IMR-90 (cell line): ENCODE data around the gene FNDC3A. TPM values are rescaled to one million over a fixed set of nuclear protein-coding genes. Genes with fewer than 3 reads are reported as not detected.

Source experiments
- ATAC-seq: fragments of 200-7000 bp; cut with Tn5 transposase; 2 replicates; pipeline ENCODE4 v1.9.1; 2020; ENCODE audit warnings: low read depth, mild to moderate bottlenecking, moderate library complexity
- BruUV-seq: library from RNA; stranded (reverse); fragments of 400-500 nt; replicated peaks from 2 replicates; lab custom pipeline; 2021; lab: Mats Ljungman, UMichigan
- CTCF ChIA-PET: fragments of 300-600 bp; formaldehyde crosslinking; extraction: SDS; loops from one replicate; lab custom pipeline; 2021; ENCODE audit warnings: antibody characterized with exemption; lab: Yijun Ruan, JAX
- POLR2A ChIA-PET: fragments of 300-600 bp; sonication (Branson Sonifier 250); formaldehyde crosslinking; loops from one replicate; lab custom pipeline; 2022; ENCODE audit warnings: antibody characterized with exemption; ENCODE audit not compliant: unreplicated experiment; lab: Charles Lee
- DNase-seq: peaks from one replicate; pipeline ENCODE4 v3.0.0; 2013
- H2AFZ ChIP-seq: replicated peaks from 2 replicates; pipeline ENCODE3; 2013; ENCODE audit warnings: low read length, mild to moderate bottlenecking; ENCODE audit not compliant: poor library complexity
- H2AK5ac ChIP-seq: 2 replicates; pipeline ENCODE4 v1.6.1; 2013; ENCODE audit warnings: low read depth, low read length, inconsistent platforms
- H2AK9ac ChIP-seq: replicated peaks from 2 replicates; pipeline ENCODE3; 2013; ENCODE audit warnings: mild to moderate bottlenecking, low read depth, low read length, moderate library complexity; ENCODE audit not compliant: poor library complexity
- H2BK120ac ChIP-seq: 2 replicates; pipeline ENCODE4 v1.6.1; 2013; ENCODE audit warnings: low read depth, low read length, inconsistent platforms
- H2BK15ac ChIP-seq: 3 replicates; pipeline ENCODE4 v1.6.1; 2013; ENCODE audit warnings: low read depth, low read length, inconsistent platforms
- H2BK20ac ChIP-seq: 2 replicates; pipeline ENCODE4 v1.6.1; 2013; ENCODE audit warnings: low read depth, mild to moderate bottlenecking, inconsistent platforms, low read length, moderate library complexity
- H2BK5ac ChIP-seq: 2 replicates; pipeline ENCODE4 v1.6.1; 2013; ENCODE audit warnings: mild to moderate bottlenecking, low read depth, low read length, inconsistent platforms; ENCODE audit not compliant: poor library complexity, severe bottlenecking
- H3K14ac ChIP-seq: replicated peaks from 2 replicates; pipeline ENCODE4 v1.6.1; 2013; ENCODE audit warnings: low read depth, low read length, inconsistent platforms
- H3K18ac ChIP-seq: 2 replicates; pipeline ENCODE4 v1.6.1; 2013; ENCODE audit warnings: low read depth, low read length, control low read depth
- H3K23ac ChIP-seq: 2 replicates; pipeline ENCODE4 v1.6.1; 2013; ENCODE audit warnings: low read depth, low read length, inconsistent platforms
- H3K27ac ChIP-seq: 2 replicates; pipeline ENCODE4 v1.5.1; 2013; ENCODE audit warnings: mild to moderate bottlenecking, control low read depth, low read length; ENCODE audit not compliant: insufficient read depth
- H3K27me3 ChIP-seq: 2 replicates; pipeline ENCODE4 v1.6.1; 2013; ENCODE audit warnings: low read length; ENCODE audit not compliant: control insufficient read depth, insufficient read depth
- H3K36me3 ChIP-seq: 2 replicates; pipeline ENCODE4 v1.6.1; 2013; ENCODE audit warnings: low read length, mixed read lengths; ENCODE audit not compliant: control insufficient read depth, insufficient read depth
- H3K4ac ChIP-seq: 2 replicates; pipeline ENCODE4 v1.6.1; 2013; ENCODE audit warnings: low read depth, low read length, inconsistent platforms
- H3K4me1 ChIP-seq: 2 replicates; pipeline ENCODE4 v1.6.1; 2013; ENCODE audit warnings: low read length, mixed read lengths; ENCODE audit not compliant: control insufficient read depth, insufficient read depth
- H3K4me2 ChIP-seq: 2 replicates; pipeline ENCODE4 v1.6.1; 2013; ENCODE audit warnings: low read depth, mild to moderate bottlenecking, control low read depth, low read length, moderate library complexity
- H3K4me3 ChIP-seq: 2 replicates; pipeline ENCODE4 v1.5.1; 2013; ENCODE audit warnings: low read depth, mild to moderate bottlenecking, control low read depth, low read length, moderate library complexity; ENCODE audit not compliant: insufficient read depth
- H3K56ac ChIP-seq: 2 replicates; pipeline ENCODE4 v1.6.1; 2013; ENCODE audit warnings: low read length, inconsistent platforms; ENCODE audit not compliant: insufficient read depth; ENCODE audit errors: extremely low read depth
- H3K79me1 ChIP-seq, 2 experiments: 2 replicates each; pipeline ENCODE4 v1.6.1; 2013; ENCODE audit warnings: low read length in 2 of 2, inconsistent platforms in 1 of 2, low read depth in 1 of 2
- H3K9ac ChIP-seq: 2 replicates; pipeline ENCODE4 v1.6.1; 2013; ENCODE audit warnings: low read depth, low read length, control low read depth
- H3K9me1 ChIP-seq: 2 replicates; pipeline ENCODE4 v1.6.1; 2013; ENCODE audit warnings: low read length, inconsistent platforms; ENCODE audit not compliant: insufficient read depth
- H3K9me3 ChIP-seq: 2 replicates; pipeline ENCODE4 v1.6.1; 2013; ENCODE audit warnings: low read length; ENCODE audit not compliant: control insufficient read depth, insufficient read depth
- H4K20me1 ChIP-seq: 2 replicates; pipeline ENCODE4 v1.6.1; 2013; ENCODE audit warnings: low read length, inconsistent platforms; ENCODE audit not compliant: insufficient read depth
- H4K5ac ChIP-seq: 2 replicates; pipeline ENCODE4 v1.6.1; 2013; ENCODE audit warnings: mild to moderate bottlenecking, low read depth, low read length, control low read depth
- H4K8ac ChIP-seq, 2 experiments: 2 replicates each; pipeline ENCODE4 v1.6.1; 2013; ENCODE audit warnings: low read depth in 2 of 2, low read length in 2 of 2, control low read depth in 1 of 2, inconsistent platforms in 1 of 2
- H4K91ac ChIP-seq: 2 replicates; pipeline ENCODE4 v1.6.1; 2013; ENCODE audit warnings: low read depth, low read length, inconsistent platforms; ENCODE audit not compliant: insufficient read depth
- BHLHE40 ChIP-seq: fragments of 150-350 bp; IDR thresholded peaks from 2 replicates; pipeline ENCODE4 v1.6.1; 2016; ENCODE audit warnings: mild to moderate bottlenecking, low read depth, low read length
- CEBPB ChIP-seq: IDR thresholded peaks from 2 replicates; pipeline ENCODE4 v1.6.1; 2012; ENCODE audit warnings: low read depth, low read length, improper control_type of control experiment
- CHD1 ChIP-seq: IDR thresholded peaks from 2 replicates; pipeline ENCODE4 v1.6.1; 2012; ENCODE audit warnings: low read depth, low read length, improper control_type of control experiment
- ELK1 ChIP-seq: fragments of 150-350 bp; IDR thresholded peaks from 2 replicates; pipeline ENCODE4 v1.6.1; 2016; ENCODE audit warnings: low read depth, mild to moderate bottlenecking, low read length, moderate library complexity, borderline replicate concordance
- FOS ChIP-seq: fragments of 150-350 bp; IDR thresholded peaks from 2 replicates; pipeline ENCODE4 v1.6.1; 2016; ENCODE audit warnings: low read depth, low read length
- MAFK ChIP-seq: IDR thresholded peaks from 2 replicates; pipeline ENCODE4 v1.6.1; 2012; ENCODE audit warnings: low read depth, low read length, improper control_type of control experiment
- MAZ ChIP-seq: IDR thresholded peaks from 2 replicates; pipeline ENCODE4 v1.6.1; 2012; ENCODE audit warnings: low read depth, mild to moderate bottlenecking, low read length, improper control_type of control experiment, moderate library complexity, borderline replicate concordance
- MXI1 ChIP-seq: IDR thresholded peaks from 2 replicates; pipeline ENCODE4 v1.6.1; 2012; ENCODE audit warnings: low read depth, mild to moderate bottlenecking, low read length, moderate library complexity, borderline replicate concordance
- NFE2L2 ChIP-seq: fragments of 150-350 bp; IDR thresholded peaks from 2 replicates; pipeline ENCODE4 v1.6.1; 2016; ENCODE audit warnings: low read depth, mild to moderate bottlenecking, low read length
- POLR2A ChIP-seq: IDR thresholded peaks from 2 replicates; pipeline ENCODE4 v1.6.1; 2012; ENCODE audit warnings: mild to moderate bottlenecking, low read depth, low read length
- RAD21 ChIP-seq: IDR thresholded peaks from 2 replicates; pipeline ENCODE4 v1.6.1; 2012; ENCODE audit warnings: low read length, improper control_type of control experiment
- RCOR1 ChIP-seq: IDR thresholded peaks from 2 replicates; pipeline ENCODE4 v1.6.1; 2012; ENCODE audit warnings: mild to moderate bottlenecking, low read length, improper control_type of control experiment; ENCODE audit not compliant: insufficient replicate concordance
- RFX5 ChIP-seq: IDR thresholded peaks from 2 replicates; pipeline ENCODE4 v1.8.0; 2012; ENCODE audit warnings: low read depth, mild to moderate bottlenecking, low read length, moderate library complexity
- SMC3 ChIP-seq: fragments of 150-350 bp; IDR thresholded peaks from 2 replicates; pipeline ENCODE4 v1.6.1; 2016; ENCODE audit warnings: low read depth, mild to moderate bottlenecking, antibody characterized with exemption, low read length, moderate library complexity
- WGBS, 2 experiments: methylation state at CpG; one replicate each; pipeline versions ENCODE4 v1.1.5 to v1.1.7; 2013; ENCODE audit warnings: missing lambda C conversion rate in 2 of 2; ENCODE audit not compliant: insufficient read length in 1 of 2; ENCODE audit errors: extremely low coverage in 2 of 2; 5-methylcytosine and 5-hydroxymethylcytosine counted together
- dilution Hi-C: fragments of 300-500 bp; cut with HindIII; formaldehyde crosslinking; loops from one replicate; pipeline ENCODE4 v1.14.3; 2018; ENCODE audit warnings: low sequenced_read_pairs; ENCODE audit not compliant: unreplicated experiment
- in situ Hi-C: fragments of 300-500 bp; cut with MboI; formaldehyde crosslinking; loops from 3 replicates; pipeline ENCODE4 v1.14.3; 2019; ENCODE audit warnings: low sequenced_read_pairs, inconsistent platforms, mixed read lengths
- intact Hi-C: fragments of 100-400 bp; cut with micrococcal nuclease; formaldehyde crosslinking; loops from 2 replicates; pipeline ENCODE4 v1.10.0; 2022
- polyA plus RNA-seq, 3 experiments: library from polyadenylated mRNA; depleted of rRNA; stranded (reverse); fragments of >200 nt; gene quantifications; 2 replicates each; pipeline ENCODE4 v1.2.3, GENCODE V29; 2012; ENCODE audit warnings: low replicate concordance in 1 of 3
- total RNA-seq: library from RNA; depleted of rRNA; stranded (reverse); fragments of >200 nt; gene quantifications from 2 replicates; pipeline ENCODE4 v1.2.3, GENCODE V29; 2012
- TF ChIP-seq, protein P1 (sequence below): conservative IDR thresholded peaks from 2 replicates; pipeline ENCODE4 v1.5.1; 2012; ENCODE audit warnings: mild to moderate bottlenecking, low read depth, low read length, improper control_type of control experiment
- TF ChIP-seq, protein P2 (sequence below): fragments of 150-350 bp; IDR thresholded peaks from 2 replicates; pipeline ENCODE4 v1.6.1; 2017; ENCODE audit warnings: mild to moderate bottlenecking, antibody characterized with exemption, low read length, low read depth

Gene FNDC3A
- total and polyA plus RNA-seq, 2 of the 4 experiments (the other 2 are of a cell fraction) = 29.2 to 60.4 TPM

DNA sequence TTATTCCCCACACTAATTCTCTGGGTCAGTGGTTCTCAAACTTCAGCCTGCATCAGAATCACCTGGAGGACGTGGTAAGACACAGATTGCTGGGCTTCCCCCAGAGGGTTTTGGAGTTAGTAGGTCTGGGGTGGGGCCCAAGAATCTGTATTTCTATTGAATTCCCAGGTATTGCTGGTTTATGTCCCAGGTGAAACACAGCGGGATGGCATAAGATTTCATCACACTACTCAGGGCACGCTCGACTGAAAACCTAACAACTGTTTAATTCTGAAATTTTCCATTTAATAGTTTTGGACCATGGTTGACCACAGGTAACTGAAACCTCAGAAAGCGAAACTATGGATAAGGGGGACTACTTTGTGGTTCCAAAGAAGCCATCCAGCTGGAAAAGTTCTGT is 250.9 kb downstream of the FNDC3A start:
- Histone ChIP-seq H3K27ac (no peak overlapping the region), H2BK15ac (no peak overlapping the region), H2AK9ac (no peak overlapping the region), H2AK5ac (no peak overlapping the region), H3K9me3 (peaks cover 9% of the 10 kb centered on the region), H3K9me1 (no peaks in the 10 kb centered on the region), H2BK120ac (no peak overlapping the region), H3K9ac (no peak overlapping the region), H3K14ac (no peak overlapping the region), H3K4me2 (no peak overlapping the region), H2BK5ac (no peak overlapping the region), H4K5ac (no peak overlapping the region), H3K4ac (no peak overlapping the region), H3K4me1 (no peaks in the 10 kb centered on the region), H4K20me1 (no peaks in the 10 kb centered on the region), H2BK20ac (no peak overlapping the region), H4K8ac (no peak overlapping the region), H2AFZ (no peak overlapping the region), H3K79me1 (no peaks in the 10 kb centered on the region), H3K18ac (no peak overlapping the region), H3K23ac (no peak overlapping the region), H3K27me3 (peaks cover 42% of the 10 kb centered on the region), H3K36me3 (no peaks in the 10 kb centered on the region), H3K4me3 (no peak overlapping the region), H4K91ac (no peak overlapping the region), H3K56ac (no peak overlapping the region)
- ATAC-seq (no peak), DNase-seq (no peak)
- WGBS, 2 experiments = no CpG with 5 or more reads among the region's 5 CpGs
- intact Hi-C loops = no loop called here
- BruUV-seq = no TSS peak
- CTCF ChIA-PET = no interaction called here
- dilution Hi-C loops = no loop called here
- POLR2A ChIA-PET = no interaction called here
- TF ChIP-seq SMC3 (no peak), CHD1 (no peak), NFE2L2 (no peak), POLR2A (no peak), MAZ (no peak), ELK1 (no peak), MAFK (no peak), MXI1 (no peak), CEBPB (no peak), RFX5 (no peak), RAD21 (no peak), FOS (no peak), BHLHE40 (no peak), RCOR1 (no peak)
- TF ChIP-seq, protein P1, sequence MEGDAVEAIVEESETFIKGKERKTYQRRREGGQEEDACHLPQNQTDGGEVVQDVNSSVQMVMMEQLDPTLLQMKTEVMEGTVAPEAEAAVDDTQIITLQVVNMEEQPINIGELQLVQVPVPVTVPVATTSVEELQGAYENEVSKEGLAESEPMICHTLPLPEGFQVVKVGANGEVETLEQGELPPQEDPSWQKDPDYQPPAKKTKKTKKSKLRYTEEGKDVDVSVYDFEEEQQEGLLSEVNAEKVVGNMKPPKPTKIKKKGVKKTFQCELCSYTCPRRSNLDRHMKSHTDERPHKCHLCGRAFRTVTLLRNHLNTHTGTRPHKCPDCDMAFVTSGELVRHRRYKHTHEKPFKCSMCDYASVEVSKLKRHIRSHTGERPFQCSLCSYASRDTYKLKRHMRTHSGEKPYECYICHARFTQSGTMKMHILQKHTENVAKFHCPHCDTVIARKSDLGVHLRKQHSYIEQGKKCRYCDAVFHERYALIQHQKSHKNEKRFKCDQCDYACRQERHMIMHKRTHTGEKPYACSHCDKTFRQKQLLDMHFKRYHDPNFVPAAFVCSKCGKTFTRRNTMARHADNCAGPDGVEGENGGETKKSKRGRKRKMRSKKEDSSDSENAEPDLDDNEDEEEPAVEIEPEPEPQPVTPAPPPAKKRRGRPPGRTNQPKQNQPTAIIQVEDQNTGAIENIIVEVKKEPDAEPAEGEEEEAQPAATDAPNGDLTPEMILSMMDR = no peak
- TF ChIP-seq, protein P2, sequence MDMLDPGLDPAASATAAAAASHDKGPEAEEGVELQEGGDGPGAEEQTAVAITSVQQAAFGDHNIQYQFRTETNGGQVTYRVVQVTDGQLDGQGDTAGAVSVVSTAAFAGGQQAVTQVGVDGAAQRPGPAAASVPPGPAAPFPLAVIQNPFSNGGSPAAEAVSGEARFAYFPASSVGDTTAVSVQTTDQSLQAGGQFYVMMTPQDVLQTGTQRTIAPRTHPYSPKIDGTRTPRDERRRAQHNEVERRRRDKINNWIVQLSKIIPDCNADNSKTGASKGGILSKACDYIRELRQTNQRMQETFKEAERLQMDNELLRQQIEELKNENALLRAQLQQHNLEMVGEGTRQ = no peak
- in situ Hi-C loops = no loop called here
